Upper lobe of left lung (tissue), 6 donors: ENCODE data around the gene KATNB1. TPM values are rescaled to one million over a fixed set of nuclear protein-coding genes. Genes with fewer than 3 reads are reported as not detected.

Experiments used
- ATAC-seq, 2 donors: fragments of 200-7000 bp; cut with Tn5 transposase; one replicate each; pipeline ENCODE4 v1.9.1; 2022; ENCODE audit warnings: mild to moderate bottlenecking in 2 of 2, moderate library complexity in 2 of 2; ENCODE audit not compliant: low FRiP score in 2 of 2
- DNase-seq, 2 donors: peaks; one replicate each; pipeline ENCODE4 v3.0.0-alpha.2; 2019 to 2020
- H3K27ac ChIP-seq, 4 donors: fragments of 200-600 bp; sonication (generic); one replicate each; pipeline ENCODE4 v1.5.1; 2016 to 2019
- H3K27me3 ChIP-seq, 4 donors: fragments of 200-600 bp; sonication (generic); one replicate each; pipeline ENCODE4 v1.5.1; 2017 to 2019
- H3K36me3 ChIP-seq, 4 donors: fragments of 200-600 bp; sonication (generic); one replicate each; pipeline ENCODE4 v1.5.1; 2016 to 2019
- H3K4me1 ChIP-seq, 4 donors: fragments of 200-600 bp; sonication (generic); one replicate each; pipeline ENCODE4 v1.5.1; 2018 to 2019
- H3K4me3 ChIP-seq, 4 donors: fragments of 200-600 bp; sonication (generic); one replicate each; pipeline ENCODE4 v1.5.1; 2017 to 2019; ENCODE audit warnings: mild to moderate bottlenecking in 2 of 4, moderate library complexity in 1 of 4
- H3K9me3 ChIP-seq, 4 donors: fragments of 200-600 bp; sonication (generic); one replicate each; pipeline ENCODE4 v1.5.1; 2018 to 2019
- EP300 ChIP-seq, 4 donors: sonication (generic); formaldehyde crosslinking; IDR thresholded peaks; one replicate each; pipeline ENCODE4 v1.5.1; 2017; ENCODE audit warnings: antibody characterized with exemption in 4 of 4, control low read depth in 2 of 4
- POLR2A ChIP-seq, 4 donors: fragments of 450-650 bp; IDR thresholded peaks; one replicate each; pipeline ENCODE4 v1.5.1; 2016 to 2017; ENCODE audit warnings: antibody characterized with exemption in 4 of 4, mild to moderate bottlenecking in 2 of 4
- POLR2AphosphoS5 ChIP-seq, 2 donors: sonication (generic); formaldehyde crosslinking; IDR thresholded peaks; one replicate each; pipeline ENCODE4 v1.5.1; 2017; ENCODE audit warnings: antibody characterized with exemption in 2 of 2
- WGBS, 2 donors: methylation state at CpG; one replicate each; pipeline ENCODE4 v1.1.5; 2017 to 2018; 5-methylcytosine and 5-hydroxymethylcytosine counted together
- total RNA-seq, 6 donors: library from RNA; depleted of rRNA in 4 of 6; stranded (reverse); fragments of >200 nt in 4 of 6; gene quantifications; one replicate each; pipeline versions ENCODE4 v1.1.0 to v1.2.1, GENCODE V29; 2016 to 2021
- TF ChIP-seq, protein P1 (sequence below), 6 experiments: fragments of 450-650 bp in 4 of 6; fragments of 200-600 bp in 2 of 6; sonication (generic) in 2 of 6; IDR thresholded peaks; one replicate each; pipeline ENCODE4 v1.5.1; 2016 to 2019; ENCODE audit warnings: antibody characterized with exemption in 6 of 6
- donor health status: DM: no; HTN: no; CAD: no; lungs with moderate emphysema.
- donor health status: DM: no; HTN: yes; CAD: no; lungs with severe emphysema.

The KATNB1 gene
- total RNA-seq, 6 donors from 2014 or later = 19.6 to 26.6 (median 21.5) TPM

DNA sequence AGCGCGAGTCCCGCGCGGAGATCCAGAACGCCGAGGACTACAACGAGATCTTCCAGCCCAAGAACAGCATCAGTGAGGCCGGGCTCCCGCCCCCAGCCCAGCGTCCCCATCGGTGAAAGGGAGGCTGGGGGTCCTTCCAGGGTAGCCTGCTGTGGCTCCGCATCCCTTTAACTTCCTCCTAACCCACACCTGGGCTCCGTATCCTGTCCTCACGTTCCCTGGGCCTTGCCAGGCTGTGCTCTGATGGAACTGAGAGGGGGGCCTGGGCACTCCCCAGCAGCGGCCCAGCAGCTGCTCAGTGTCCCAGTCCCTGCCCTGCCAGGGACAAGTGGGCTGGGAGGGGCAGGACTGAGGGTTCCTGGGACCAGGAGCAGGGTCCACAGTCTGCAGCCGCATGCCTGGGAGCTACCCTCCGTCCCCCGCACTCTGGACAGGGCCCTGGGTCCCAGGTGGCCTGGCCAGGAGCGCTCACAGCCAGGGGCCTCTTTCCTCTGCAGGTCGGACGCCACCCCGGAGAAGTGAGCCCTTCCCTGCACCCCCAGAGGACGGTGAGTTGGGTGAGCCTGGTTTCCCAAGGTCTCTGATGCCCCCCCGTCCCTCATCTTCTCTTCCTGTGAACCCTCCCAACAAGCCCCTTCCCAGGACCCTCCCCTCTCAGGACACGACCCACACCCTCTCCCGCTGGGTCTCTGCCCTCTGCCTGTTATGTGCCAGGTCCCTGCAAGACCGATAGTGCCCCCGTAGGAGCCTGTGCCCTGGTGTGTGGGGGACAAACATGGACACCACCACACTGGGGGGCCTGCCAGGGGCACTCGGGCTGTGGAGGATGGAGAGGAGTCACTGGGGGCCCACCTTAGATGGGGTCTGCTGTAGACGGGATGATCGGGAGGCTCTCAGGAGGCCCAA is 18.1 kb downstream of the KATNB1 start:
- DNase-seq (peak in 1 of 2 donors; percentile 53), ATAC-seq (no peak)
- peaks cover 0 to 75% (median 34%) of the 10 kb centered on the region in 4 donors for H3K36me3 ChIP-seq

DNA sequence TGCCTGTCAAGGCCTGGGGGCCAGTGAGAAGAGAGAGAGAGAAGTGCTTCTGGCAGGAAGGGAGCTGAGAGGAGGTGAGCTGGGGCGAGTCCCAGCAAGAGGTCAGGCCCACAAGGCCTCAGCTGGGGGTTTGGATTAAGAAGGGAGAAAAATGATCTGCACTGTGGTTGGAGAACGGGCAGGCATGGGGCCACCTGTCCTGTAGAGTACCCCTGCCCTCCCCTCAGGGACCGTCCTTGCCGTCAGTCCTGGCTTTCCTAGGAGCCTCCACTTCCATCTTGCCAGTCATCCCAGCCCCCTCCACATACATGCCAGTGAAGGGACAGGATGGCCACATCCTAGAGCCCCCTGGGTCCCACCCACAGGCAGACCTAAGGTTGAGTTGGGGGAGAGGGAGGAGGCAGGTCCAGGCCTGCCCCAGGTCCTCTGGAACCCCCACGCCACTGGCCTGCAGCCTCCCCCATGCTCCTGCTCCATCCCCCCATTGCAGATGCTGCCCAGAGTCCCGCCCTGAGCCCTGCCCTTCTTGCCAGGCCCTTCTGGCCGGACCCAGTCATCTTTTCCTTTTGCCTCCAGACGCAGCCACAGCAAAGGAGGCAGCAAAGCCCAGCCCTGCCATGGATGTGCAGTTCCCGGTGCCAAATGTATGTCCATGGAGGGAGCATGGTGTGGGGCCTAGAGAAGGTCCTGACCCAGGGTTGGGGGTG is 18.9 kb downstream of the KATNB1 start:
- Histone ChIP-seq H3K4me1 (peaks cover 4 to 11% (median 9%) of the 10 kb centered on the region in 4 donors), H3K9me3 (no peaks in the 10 kb centered on the region), H3K4me3 (no peak overlapping the region), H3K36me3 (peaks cover 2 to 83% (median 38%) of the 10 kb centered on the region in 4 donors), H3K27ac (no peak overlapping the region), H3K27me3 (no peaks in the 10 kb centered on the region)
- DNase-seq (peak in 1 of 2 donors; percentile 32), ATAC-seq (no peak)
- 71 to 88% methylated on average over 4 to 9 of the region's 9 CpGs for WGBS, 2 donors
- TF ChIP-seq, protein P1, sequence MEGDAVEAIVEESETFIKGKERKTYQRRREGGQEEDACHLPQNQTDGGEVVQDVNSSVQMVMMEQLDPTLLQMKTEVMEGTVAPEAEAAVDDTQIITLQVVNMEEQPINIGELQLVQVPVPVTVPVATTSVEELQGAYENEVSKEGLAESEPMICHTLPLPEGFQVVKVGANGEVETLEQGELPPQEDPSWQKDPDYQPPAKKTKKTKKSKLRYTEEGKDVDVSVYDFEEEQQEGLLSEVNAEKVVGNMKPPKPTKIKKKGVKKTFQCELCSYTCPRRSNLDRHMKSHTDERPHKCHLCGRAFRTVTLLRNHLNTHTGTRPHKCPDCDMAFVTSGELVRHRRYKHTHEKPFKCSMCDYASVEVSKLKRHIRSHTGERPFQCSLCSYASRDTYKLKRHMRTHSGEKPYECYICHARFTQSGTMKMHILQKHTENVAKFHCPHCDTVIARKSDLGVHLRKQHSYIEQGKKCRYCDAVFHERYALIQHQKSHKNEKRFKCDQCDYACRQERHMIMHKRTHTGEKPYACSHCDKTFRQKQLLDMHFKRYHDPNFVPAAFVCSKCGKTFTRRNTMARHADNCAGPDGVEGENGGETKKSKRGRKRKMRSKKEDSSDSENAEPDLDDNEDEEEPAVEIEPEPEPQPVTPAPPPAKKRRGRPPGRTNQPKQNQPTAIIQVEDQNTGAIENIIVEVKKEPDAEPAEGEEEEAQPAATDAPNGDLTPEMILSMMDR (IDR thresholded peaks at IDR 0.05) = no peak
- no peak for TF ChIP-seq POLR2AphosphoS5 (IDR thresholded peaks at IDR 0.05)
- no peak for TF ChIP-seq POLR2A (IDR thresholded peaks at IDR 0.05)
- no peak for TF ChIP-seq EP300 (IDR thresholded peaks at IDR 0.05)

More for the DNA sequence above, 18.1 kb downstream of the KATNB1 start:
- Histone ChIP-seq H3K27ac (no peak overlapping the region), H3K4me1 (peaks cover 4 to 11% (median 9%) of the 10 kb centered on the region in 4 donors), H3K27me3 (no peaks in the 10 kb centered on the region), H3K9me3 (no peaks in the 10 kb centered on the region), H3K4me3 (no peak overlapping the region)
- TF ChIP-seq EP300 (IDR thresholded peaks at IDR 0.05) (no peak), POLR2AphosphoS5 (IDR thresholded peaks at IDR 0.05) (no peak), POLR2A (IDR thresholded peaks at IDR 0.05) (no peak)
- TF ChIP-seq, protein P1 (IDR thresholded peaks at IDR 0.05) = no peak
- WGBS, 2 donors = 94 to 95% methylated on average over 21 to 26 of the region's 32 CpGs

DNA sequence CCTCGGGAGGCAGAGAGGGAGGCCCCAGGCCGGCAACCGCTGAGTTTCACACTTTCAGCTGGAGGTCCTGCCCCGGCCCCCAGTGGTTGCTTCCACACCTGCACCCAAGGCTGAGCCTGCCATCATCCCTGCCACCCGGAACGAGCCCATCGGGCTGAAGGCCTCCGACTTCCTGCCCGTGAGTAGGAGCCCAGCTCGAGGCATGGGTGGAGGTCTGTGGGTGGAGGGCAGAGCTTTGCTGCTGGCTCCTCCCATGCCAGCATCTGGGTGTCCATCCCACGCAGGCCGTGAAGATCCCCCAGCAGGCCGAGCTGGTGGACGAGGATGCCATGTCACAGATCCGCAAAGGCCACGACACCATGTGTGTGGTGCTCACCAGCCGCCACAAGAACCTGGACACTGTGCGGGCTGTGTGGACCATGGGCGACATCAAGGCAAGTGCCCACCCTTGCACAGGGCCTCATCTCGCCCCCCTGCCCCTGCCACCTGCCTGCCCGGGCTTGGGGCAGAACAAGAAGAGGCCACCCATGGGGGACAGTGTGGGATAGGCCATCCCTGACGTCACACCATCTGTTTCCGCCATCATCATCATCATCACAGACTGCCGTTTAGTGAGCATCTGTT is 19.6 kb downstream of the KATNB1 start:
- WGBS, 2 donors = 82 to 89% methylated on average over 12 to 24 of the region's 24 CpGs
- DNase-seq = peak in 1 of 2 donors; percentile 66
- ATAC-seq = no peak
- Histone ChIP-seq H3K36me3 (peaks cover 2 to 90% (median 42%) of the 10 kb centered on the region in 4 donors), H3K4me3 (no peak overlapping the region), H3K4me1 (peaks cover 4 to 11% (median 9%) of the 10 kb centered on the region in 4 donors), H3K27me3 (no peaks in the 10 kb centered on the region), H3K9me3 (no peaks in the 10 kb centered on the region), H3K27ac (no peak overlapping the region)
- TF ChIP-seq, protein P1 (IDR thresholded peaks at IDR 0.05) = no peak
- TF ChIP-seq POLR2AphosphoS5 (IDR thresholded peaks at IDR 0.05) (no peak), EP300 (IDR thresholded peaks at IDR 0.05) (no peak), POLR2A (IDR thresholded peaks at IDR 0.05) (no peak)

DNA sequence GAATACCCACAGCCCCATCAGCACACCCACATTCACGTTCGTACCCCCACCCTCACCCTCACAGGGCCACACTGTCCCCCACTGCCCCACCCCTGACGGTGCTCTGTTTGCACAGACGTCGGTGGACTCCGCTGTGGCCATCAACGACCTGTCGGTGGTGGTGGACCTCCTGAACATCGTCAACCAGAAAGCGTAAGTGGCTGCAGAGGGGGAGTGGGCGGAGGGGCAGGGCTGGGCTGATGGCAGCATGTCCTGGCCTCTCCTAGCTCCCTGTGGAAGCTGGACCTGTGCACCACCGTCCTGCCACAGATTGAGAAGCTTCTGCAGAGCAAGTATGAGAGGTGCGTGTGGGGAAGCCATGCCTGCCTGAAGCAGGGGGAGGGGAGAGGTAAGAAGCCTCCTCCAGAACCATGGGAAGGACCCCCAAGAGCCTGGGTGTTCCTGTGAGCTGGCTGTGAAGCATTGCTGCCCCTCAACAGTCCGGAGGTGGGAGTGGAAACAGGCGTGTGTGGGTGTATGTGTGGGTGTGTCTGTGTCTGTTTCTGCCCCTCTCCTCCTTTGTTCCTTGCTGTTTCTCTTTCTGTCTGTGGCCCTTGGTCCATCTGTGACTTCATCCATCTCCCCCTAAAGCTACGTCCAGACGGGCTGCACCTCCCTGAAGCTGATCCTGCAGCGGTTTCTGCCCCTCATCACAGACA is 20.3 kb downstream of the KATNB1 start:
- no peak for TF ChIP-seq EP300 (IDR thresholded peaks at IDR 0.05)
- TF ChIP-seq, protein P1 (IDR thresholded peaks at IDR 0.05) = no peak
- TF ChIP-seq POLR2A (IDR thresholded peaks at IDR 0.05) = no peak
- TF ChIP-seq POLR2AphosphoS5 (IDR thresholded peaks at IDR 0.05) = no peak
- Histone ChIP-seq H3K27ac (no peak overlapping the region), H3K4me3 (no peak overlapping the region), H3K36me3 (peaks cover 5 to 92% (median 47%) of the 10 kb centered on the region in 4 donors), H3K4me1 (peaks cover 4 to 11% (median 9%) of the 10 kb centered on the region in 4 donors), H3K9me3 (no peaks in the 10 kb centered on the region), H3K27me3 (no peaks in the 10 kb centered on the region)
- 79 to 87% methylated on average over 18 of the region's 18 CpGs for WGBS, 2 donors
- DNase-seq = peak in 1 of 2 donors; percentile 60
- no peak for ATAC-seq
